ENCODE data around the gene OTOP2.
"Not testable (repeated sequence)": the region's sequence is repeated elsewhere in the genome, so short reads cannot be mapped to it uniquely, and the experiment has no call there.

The OTOP2 gene

DNA sequence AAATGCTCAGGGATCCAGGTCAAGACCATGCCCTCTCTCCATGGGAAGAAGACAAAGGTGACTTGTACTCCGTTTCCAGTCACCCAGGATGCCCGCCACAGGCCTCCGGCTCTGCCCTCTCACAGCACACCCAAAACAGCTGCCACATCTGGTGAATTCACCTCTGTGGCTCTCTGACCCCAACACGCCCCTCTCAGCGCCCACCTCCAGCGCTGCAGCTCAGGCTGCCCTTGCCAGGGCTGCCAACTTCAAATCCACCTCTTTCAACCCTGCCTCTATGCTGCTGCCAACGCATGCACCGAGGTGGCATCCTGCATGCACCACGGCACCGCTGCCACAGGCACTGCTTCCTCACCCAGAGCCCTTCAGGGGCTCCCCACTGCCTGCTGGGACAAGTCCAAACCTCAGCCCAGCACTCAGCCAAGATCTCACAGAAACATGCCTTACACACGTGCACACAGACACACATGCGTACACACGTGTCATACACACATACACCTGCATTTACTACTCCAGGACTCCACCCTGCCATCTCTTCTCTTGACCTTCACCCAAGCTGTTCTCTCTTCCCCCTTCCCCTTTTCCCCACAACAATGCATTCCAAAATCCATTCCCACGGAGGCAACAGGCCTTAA lies 41.0 kb downstream of the OTOP2 start:
- TF ChIP-seq, protein P1, sequence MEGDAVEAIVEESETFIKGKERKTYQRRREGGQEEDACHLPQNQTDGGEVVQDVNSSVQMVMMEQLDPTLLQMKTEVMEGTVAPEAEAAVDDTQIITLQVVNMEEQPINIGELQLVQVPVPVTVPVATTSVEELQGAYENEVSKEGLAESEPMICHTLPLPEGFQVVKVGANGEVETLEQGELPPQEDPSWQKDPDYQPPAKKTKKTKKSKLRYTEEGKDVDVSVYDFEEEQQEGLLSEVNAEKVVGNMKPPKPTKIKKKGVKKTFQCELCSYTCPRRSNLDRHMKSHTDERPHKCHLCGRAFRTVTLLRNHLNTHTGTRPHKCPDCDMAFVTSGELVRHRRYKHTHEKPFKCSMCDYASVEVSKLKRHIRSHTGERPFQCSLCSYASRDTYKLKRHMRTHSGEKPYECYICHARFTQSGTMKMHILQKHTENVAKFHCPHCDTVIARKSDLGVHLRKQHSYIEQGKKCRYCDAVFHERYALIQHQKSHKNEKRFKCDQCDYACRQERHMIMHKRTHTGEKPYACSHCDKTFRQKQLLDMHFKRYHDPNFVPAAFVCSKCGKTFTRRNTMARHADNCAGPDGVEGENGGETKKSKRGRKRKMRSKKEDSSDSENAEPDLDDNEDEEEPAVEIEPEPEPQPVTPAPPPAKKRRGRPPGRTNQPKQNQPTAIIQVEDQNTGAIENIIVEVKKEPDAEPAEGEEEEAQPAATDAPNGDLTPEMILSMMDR (IDR thresholded peaks at IDR 0.05; ENCODE audit: low read depth, low read length), result no peak
- no peak overlapping the region for H3K4me3 ChIP-seq (replicated peaks in 1 of 2; ENCODE audit: low read depth in 2 of 2, low read length in 2 of 2)
- DNase-seq (ENCODE audit: low read depth in 2 of 2), result no peak

DNA sequence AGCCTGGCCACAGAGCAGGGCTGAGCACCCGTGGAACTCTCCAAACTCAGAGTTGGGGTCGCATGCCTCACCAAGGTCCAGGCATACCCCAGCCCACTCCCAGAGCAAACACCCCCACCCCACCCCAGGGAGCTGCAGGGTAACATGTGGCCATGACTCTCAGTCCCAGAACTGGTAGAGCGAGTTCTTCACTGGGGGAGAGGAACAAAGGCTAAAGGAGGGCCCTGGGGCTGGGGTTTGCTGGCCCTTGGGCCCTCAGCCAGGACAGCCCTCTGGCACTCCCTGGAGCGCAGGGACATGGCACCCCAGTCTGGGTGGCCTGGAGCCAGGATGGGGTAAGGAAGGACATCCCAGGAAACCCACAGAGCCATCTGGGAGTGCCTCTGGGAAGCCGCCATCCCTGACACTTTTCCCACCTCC lies 44.3 kb downstream of the OTOP2 start:
- TF ChIP-seq, protein P1 (IDR thresholded peaks at IDR 0.05; ENCODE audit: low read depth, low read length), result no peak
- DNase-seq (ENCODE audit: low read depth in 2 of 2), result no peak
- H3K4me3 ChIP-seq (replicated peaks in 1 of 2; ENCODE audit: low read depth in 2 of 2, low read length in 2 of 2), result no peak overlapping the region

DNA sequence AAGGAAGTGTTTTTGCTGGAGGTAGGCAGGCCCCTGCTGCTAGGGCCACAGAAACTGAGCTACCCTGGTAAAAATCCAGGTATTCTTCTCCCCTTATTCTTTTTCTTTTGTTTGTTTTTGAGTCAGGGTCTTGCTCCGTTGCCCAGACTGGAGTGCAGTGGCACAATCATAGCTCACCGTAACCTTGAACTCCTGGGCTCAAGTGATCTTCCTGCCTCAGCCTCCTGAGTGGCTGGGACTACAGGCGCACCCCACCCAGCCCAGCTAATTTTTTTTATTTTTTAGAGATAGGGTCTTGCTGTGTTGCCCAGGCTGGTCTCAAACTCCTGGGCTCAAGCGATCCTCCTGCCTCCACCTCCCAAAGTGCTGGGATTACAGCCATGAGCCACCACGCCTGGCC lies 45.4 kb downstream of the OTOP2 start:
- not testable (repeated sequence) for H3K4me3 ChIP-seq (replicated peaks in 1 of 2; ENCODE audit: low read depth in 2 of 2, low read length in 2 of 2); DNase-seq (ENCODE audit: low read depth in 2 of 2)

DNA sequence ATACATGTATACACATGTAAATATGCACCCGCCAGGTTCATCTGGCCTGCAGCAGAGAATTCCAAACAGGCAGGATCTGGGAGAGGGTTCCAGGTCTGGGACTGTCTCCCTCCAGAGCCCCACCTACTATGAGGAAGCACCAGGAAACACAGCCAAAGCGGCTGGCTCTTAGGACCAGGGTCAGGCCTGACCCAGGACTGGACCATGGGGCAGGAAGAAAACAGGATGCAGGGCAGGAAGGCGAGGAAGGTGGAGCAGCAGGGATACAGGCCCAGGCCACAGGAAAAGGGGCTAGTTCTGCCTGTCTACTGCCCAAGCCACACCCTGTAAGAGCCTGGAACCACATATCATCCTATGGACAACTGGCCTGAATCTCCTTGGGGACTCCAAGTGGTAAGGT lies 46.3 kb downstream of the OTOP2 start:
- no peak overlapping the region for H3K4me3 ChIP-seq (replicated peaks in 1 of 2; ENCODE audit: low read depth in 2 of 2, low read length in 2 of 2)
- DNase-seq (ENCODE audit: low read depth in 2 of 2), result no peak
- TF ChIP-seq, protein P1 (IDR thresholded peaks at IDR 0.05; ENCODE audit: low read depth, low read length), result no peak

DNA sequence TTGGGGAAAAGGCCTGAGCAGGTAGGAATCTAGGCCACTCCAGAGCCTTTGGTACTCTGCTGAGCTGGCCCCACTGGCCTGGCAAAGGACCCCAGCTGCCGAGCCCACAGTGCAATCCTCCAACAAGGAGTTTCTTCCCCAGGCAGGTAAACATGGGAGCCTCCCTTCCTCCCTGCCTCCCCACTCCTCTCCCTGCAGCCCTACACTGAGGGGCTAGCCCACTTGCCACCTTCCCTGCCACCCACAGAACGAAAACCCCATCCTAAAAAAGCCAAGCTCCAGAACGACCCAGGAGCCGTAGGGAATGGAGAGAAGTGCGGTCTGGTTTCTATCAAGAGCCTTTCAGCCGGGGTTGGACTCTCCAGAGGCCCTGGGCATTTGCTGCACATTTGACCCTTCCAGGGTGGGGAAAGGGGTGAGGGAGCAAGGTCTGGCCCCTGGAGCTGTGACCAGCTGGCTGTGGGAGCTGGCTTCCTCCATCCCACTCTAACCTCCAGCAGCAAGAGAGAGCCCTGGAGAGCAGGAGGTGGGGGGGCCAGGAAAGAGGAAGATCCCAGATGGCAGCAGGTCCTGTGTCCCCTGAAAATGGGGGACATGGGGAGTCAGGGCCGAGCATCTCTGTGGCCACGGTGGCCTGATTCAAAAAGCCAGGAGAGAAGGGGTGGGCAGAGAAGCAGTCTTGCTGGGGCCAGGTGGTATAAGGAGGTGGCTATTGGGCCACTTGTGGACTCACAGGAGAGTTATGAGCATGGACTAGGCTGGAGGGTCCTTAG lies 47.2 kb downstream of the OTOP2 start:
- no peak overlapping the region for H3K4me3 ChIP-seq (replicated peaks in 1 of 2; ENCODE audit: low read depth in 2 of 2, low read length in 2 of 2)
- TF ChIP-seq, protein P1 (IDR thresholded peaks at IDR 0.05; ENCODE audit: low read depth, low read length), result no peak
- no peak for DNase-seq (ENCODE audit: low read depth in 2 of 2)

DNA sequence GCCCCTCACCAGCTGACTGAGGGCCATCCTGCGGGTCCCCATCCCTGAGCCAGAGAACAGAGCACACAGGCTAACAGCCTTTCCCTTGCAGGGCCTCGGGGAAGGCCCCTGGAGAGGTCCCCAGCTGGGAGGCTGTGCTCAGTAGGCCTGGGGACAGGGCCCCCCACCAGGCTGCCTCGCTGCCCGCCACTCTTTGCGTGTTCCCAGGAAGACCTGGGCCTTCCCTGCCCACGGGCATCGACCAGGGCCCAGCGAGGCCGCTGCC lies 47.7 kb downstream of the OTOP2 start:
- DNase-seq (ENCODE audit: low read depth in 2 of 2), result no peak
- TF ChIP-seq, protein P1 (IDR thresholded peaks at IDR 0.05; ENCODE audit: low read depth, low read length), result no peak
- H3K4me3 ChIP-seq (replicated peaks in 1 of 2; ENCODE audit: low read depth in 2 of 2, low read length in 2 of 2), result no peak overlapping the region

DNA sequence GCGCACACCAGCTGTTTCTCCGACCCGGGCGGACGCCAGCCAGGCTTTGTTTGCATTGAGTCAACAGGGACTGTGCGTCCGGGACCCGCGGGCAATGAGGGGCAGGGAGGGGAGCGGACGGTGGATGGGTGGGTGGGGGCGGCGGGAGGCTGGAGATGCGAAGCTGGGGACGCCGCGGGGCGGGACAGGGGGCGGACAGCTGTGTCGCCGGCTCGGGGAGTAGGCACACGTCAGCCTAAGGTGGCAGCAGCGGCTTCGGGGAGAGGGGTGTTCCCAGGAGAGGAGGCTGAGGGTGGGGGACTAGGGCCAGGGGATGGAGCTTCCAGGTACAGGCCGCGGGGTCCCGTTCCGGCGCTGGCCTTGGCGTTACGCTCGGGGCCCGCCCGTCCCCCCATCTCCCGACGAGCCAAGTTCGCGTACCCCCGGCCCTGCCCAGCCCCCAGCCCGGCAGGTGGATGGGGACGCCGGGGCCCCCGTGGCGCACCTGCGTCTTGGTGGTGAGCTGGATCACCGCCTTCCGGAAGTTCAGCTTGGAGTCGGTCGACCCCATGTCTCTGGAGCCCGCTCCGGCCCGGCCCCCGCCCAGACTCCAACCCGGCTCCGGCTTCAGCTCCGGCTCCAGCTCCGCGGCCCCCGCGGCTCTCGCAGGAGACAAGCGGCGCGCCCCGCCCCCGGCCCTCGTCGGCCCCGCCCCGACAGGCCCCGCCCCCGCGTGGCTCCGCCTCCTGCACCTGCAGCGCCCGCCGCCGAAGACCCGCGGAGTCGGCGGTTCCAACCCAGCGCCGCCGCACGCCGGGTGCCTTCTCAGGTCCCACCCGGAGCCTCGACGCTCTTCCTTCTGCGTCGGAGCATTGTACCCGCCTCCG lies 48.3 kb downstream of the OTOP2 start, which contains the start of gene HID1:
Gene HID1 (minus strand): TSS at position 653 of the 866 bp plus-strand sequence. CDS start 103 bp downstream, at position 550.
- no peak for DNase-seq (ENCODE audit: low read depth in 2 of 2)

More for the DNA sequence above, 48.3 kb downstream of the OTOP2 start, which contains the start of gene HID1:
- peak within 1 kb of the TSS; percentile 33 to 45 for H3K4me3 ChIP-seq (replicated peaks in 1 of 2; ENCODE audit: low read depth in 2 of 2, low read length in 2 of 2)
- TF ChIP-seq, protein P1 (IDR thresholded peaks at IDR 0.05; ENCODE audit: low read depth, low read length), result no peak
